ENCODE results near the gene ZC2HC1B.

GRCh38 chr6:143840595-143841265 lies 23.5 kb upstream of the ZC2HC1B start:
- no peak for TF ChIP-seq SPI1 (IDR thresholded peaks at IDR 0.05; ENCODE audit: borderline replicate concordance, low read depth)
- TF ChIP-seq CTCF (IDR thresholded peaks at IDR 0.05; ENCODE audit: insufficient read depth, low read length) = no peak
- no peak for TF ChIP-seq POLR2AphosphoS5 (IDR thresholded peaks at IDR 0.05; ENCODE audit: low read depth)
